ENCODE measurements around the gene ANGPTL7. TPM values are rescaled to one million over a fixed set of nuclear protein-coding genes. Genes with fewer than 3 reads are reported as not detected.

Gene ANGPTL7, protein sequence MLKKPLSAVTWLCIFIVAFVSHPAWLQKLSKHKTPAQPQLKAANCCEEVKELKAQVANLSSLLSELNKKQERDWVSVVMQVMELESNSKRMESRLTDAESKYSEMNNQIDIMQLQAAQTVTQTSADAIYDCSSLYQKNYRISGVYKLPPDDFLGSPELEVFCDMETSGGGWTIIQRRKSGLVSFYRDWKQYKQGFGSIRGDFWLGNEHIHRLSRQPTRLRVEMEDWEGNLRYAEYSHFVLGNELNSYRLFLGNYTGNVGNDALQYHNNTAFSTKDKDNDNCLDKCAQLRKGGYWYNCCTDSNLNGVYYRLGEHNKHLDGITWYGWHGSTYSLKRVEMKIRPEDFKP
- total RNA-seq (2014; rRNA removed; shearing (Covaris generic); ENCODE audit: low replicate concordance): not detected in 2 replicates

DNA sequence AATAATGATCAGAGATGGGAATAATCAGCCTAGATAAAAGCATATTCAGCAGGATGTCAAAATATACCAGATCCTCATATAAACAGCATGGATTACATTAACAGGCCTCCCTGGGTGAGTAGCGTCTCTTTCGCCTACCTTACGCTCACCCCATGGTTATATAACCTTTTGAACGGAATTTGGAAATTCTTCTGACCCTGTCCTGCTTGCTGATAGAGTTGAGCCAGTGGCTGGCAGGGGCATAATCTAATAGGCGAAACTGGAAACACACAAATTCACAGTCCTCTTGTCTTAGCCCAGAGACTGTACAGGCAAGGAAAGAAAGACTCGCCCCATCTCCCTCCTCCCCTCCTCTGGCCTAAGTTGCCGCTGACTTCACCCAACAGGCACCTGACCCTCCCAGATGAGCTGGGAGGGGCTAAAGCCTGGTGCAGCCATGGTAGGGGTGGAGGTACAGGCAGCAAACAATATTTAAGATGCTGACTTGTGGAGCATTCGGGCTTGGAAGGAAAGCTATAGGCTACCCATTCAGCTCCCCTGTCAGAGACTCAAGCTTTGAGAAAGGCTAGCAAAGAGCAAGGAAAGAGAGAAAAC is at the start of gene ANGPTL7:
TSS of gene ANGPTL7 (plus strand) at position 498 of the 594 bp plus-strand sequence. CDS start 225 bp downstream, outside the sequence.
- no peak within 1 kb of the TSS for H3K27ac ChIP-seq (ENCODE audit: low read length)
- no peak within 1 kb of the TSS for H3K4me3 ChIP-seq (ENCODE audit: low read length)
- no peaks in the 10 kb centered on the region for H3K27me3 ChIP-seq (ENCODE audit: low read length)
- H3K4me1 ChIP-seq (ENCODE audit: low read length): no peaks in the 10 kb centered on the region
- H4K20me1 ChIP-seq (ENCODE audit: insufficient read depth, low read depth, low read length): no peaks in the 10 kb centered on the region
- H3K9ac ChIP-seq (ENCODE audit: low read length): no peak within 1 kb of the TSS
- H3K9me3 ChIP-seq (ENCODE audit: low read length): no peaks in the 10 kb centered on the region
- no peaks in the 10 kb centered on the region for H3K9me2 ChIP-seq (replicated peaks; ENCODE audit: insufficient read depth, low read length)
- no peak within 1 kb of the TSS for H3K4me2 ChIP-seq (ENCODE audit: low read depth, low read length, poor library complexity, severe bottlenecking)
- no peak within 1 kb of the TSS for H2AFZ ChIP-seq (ENCODE audit: low read length)
- H3K79me2 ChIP-seq (ENCODE audit: low read length): peaks cover 5% of the 10 kb centered on the region; the same call in 1 of the 2 replicates
- peaks cover 17% of the 10 kb centered on the region; the same call in 1 of the 2 replicates for H3K36me3 ChIP-seq (ENCODE audit: insufficient read depth, low read length)
- DNase-seq: no peak

GRCh38 chr1:11142618-11143391 is 46.4 kb upstream of the ANGPTL7 start:
- Histone ChIP-seq H3K36me3 (ENCODE audit: insufficient read depth, low read length) (peaks cover 30% of the 10 kb centered on the region; the same call in 1 of the 2 replicates), H3K4me1 (ENCODE audit: low read length) (no peaks in the 10 kb centered on the region), H3K9ac (ENCODE audit: low read length) (no peak overlapping the region), H4K20me1 (ENCODE audit: insufficient read depth, low read depth, low read length) (no peaks in the 10 kb centered on the region), H3K9me3 (ENCODE audit: low read length) (no peaks in the 10 kb centered on the region), H2AFZ (ENCODE audit: low read length) (no peak overlapping the region), H3K4me2 (ENCODE audit: low read depth, low read length, poor library complexity, severe bottlenecking) (no peak overlapping the region), H3K27ac (ENCODE audit: low read length) (no peak overlapping the region), H3K79me2 (ENCODE audit: low read length) (no peaks in the 10 kb centered on the region), H3K4me3 (ENCODE audit: low read length) (no peak overlapping the region), H3K27me3 (ENCODE audit: low read length) (no peaks in the 10 kb centered on the region), H3K9me2 (replicated peaks; ENCODE audit: insufficient read depth, low read length) (no peaks in the 10 kb centered on the region)
- no peak for DNase-seq

- DNase-seq: no peak
- no peak overlapping the region for H3K9ac ChIP-seq (ENCODE audit: low read length)
- no peak overlapping the region for H2AFZ ChIP-seq (ENCODE audit: low read length)
- no peak overlapping the region for H3K27ac ChIP-seq (ENCODE audit: low read length)
- no peak overlapping the region for H3K4me2 ChIP-seq (ENCODE audit: low read depth, low read length, poor library complexity, severe bottlenecking)
- no peaks in the 10 kb centered on the region for H3K4me1 ChIP-seq (ENCODE audit: low read length)
- no peak overlapping the region for H3K4me3 ChIP-seq (ENCODE audit: low read length)
- no peaks in the 10 kb centered on the region for H3K9me2 ChIP-seq (replicated peaks; ENCODE audit: insufficient read depth, low read length)
- no peaks in the 10 kb centered on the region for H4K20me1 ChIP-seq (ENCODE audit: insufficient read depth, low read depth, low read length)
- H3K27me3 ChIP-seq (ENCODE audit: low read length): no peaks in the 10 kb centered on the region
- H3K79me2 ChIP-seq (ENCODE audit: low read length): no peaks in the 10 kb centered on the region
- no peaks in the 10 kb centered on the region for H3K9me3 ChIP-seq (ENCODE audit: low read length)
- peaks cover 24% of the 10 kb centered on the region; the same call in 1 of the 2 replicates for H3K36me3 ChIP-seq (ENCODE audit: insufficient read depth, low read length)
These were observed 45.8 kb upstream of the ANGPTL7 start for GRCh38 chr1:11143401-11143800.

DNA sequence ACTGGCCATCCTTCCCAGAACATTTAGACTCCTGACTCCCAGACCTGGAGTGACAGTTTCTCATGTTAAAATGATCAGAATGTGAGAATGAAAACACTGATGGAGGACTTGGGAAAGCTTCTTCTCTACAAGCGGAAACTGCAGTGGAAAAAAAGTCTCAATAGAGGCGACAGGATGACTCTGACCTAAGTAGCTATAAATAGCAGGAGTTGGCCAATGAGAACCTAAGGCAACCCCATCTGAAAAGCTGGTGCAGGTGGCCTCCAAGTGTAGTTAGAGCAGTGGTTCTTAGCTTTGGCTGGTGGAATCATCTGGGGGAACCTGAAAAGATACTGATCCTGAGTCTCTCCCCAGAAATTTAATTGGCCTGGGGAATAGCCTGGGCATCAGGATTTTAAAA is 45.2 kb upstream of the ANGPTL7 start:
- H3K36me3 ChIP-seq (ENCODE audit: insufficient read depth, low read length): peaks cover 21% of the 10 kb centered on the region; the same call in 1 of the 2 replicates
- no peak for DNase-seq

DNA sequence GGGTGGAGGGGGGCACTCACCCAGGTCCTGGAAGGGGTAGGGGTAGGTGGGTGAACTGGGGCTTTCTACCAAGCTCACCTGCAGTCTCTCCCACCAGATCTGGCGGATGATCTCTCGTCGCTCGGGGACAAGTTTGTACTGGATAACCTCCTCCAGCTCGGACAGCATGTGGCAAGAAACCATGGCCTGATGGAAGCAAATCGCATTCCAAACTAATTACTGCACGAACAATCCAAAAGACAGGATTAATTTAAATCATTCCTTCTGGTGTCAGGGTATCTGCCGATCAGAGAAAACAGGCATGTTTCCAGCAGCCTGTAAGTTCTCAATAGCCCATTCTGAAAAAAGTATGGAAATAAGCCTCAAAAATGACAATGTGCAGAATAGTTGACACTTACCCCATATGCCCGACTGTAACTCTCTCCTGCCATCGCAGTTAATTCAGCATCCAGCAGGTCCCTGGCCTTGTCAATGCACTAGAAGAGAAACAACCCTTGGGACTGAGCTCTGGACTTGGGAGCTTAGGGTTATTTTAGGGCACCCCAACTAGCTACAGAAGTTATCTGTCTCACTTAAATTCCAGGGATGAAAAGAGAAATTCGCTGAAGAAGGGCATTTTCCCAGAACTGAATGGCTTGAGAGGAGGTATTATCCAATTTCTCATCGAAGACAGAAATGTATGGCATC is 44.4 kb upstream of the ANGPTL7 start:
- no peaks in the 10 kb centered on the region for H3K9me3 ChIP-seq (ENCODE audit: low read length)
- peaks cover 22% of the 10 kb centered on the region; the same call in 1 of the 2 replicates for H3K36me3 ChIP-seq (ENCODE audit: insufficient read depth, low read length)
- H3K79me2 ChIP-seq (ENCODE audit: low read length): no peaks in the 10 kb centered on the region

More for the DNA sequence above, 45.2 kb upstream of the ANGPTL7 start:
- Histone ChIP-seq H3K4me2 (ENCODE audit: low read depth, low read length, poor library complexity, severe bottlenecking) (no peak overlapping the region), H3K4me3 (ENCODE audit: low read length) (no peak overlapping the region), H3K27me3 (ENCODE audit: low read length) (no peaks in the 10 kb centered on the region), H2AFZ (ENCODE audit: low read length) (no peak overlapping the region), H3K9ac (ENCODE audit: low read length) (no peak overlapping the region), H3K27ac (ENCODE audit: low read length) (no peak overlapping the region), H4K20me1 (ENCODE audit: insufficient read depth, low read depth, low read length) (no peaks in the 10 kb centered on the region), H3K9me2 (replicated peaks; ENCODE audit: insufficient read depth, low read length) (no peaks in the 10 kb centered on the region), H3K9me3 (ENCODE audit: low read length) (no peaks in the 10 kb centered on the region), H3K4me1 (ENCODE audit: low read length) (no peaks in the 10 kb centered on the region), H3K79me2 (ENCODE audit: low read length) (no peaks in the 10 kb centered on the region)

GRCh38 chr1:11145741-11146140 is 43.4 kb upstream of the ANGPTL7 start:
- no peak for DNase-seq

More for the DNA sequence above, 44.4 kb upstream of the ANGPTL7 start:
- H3K4me3 ChIP-seq (ENCODE audit: low read length): no peak overlapping the region
- H3K4me1 ChIP-seq (ENCODE audit: low read length): no peaks in the 10 kb centered on the region
- H3K27me3 ChIP-seq (ENCODE audit: low read length): no peaks in the 10 kb centered on the region
- DNase-seq: no peak
- H4K20me1 ChIP-seq (ENCODE audit: insufficient read depth, low read depth, low read length): no peaks in the 10 kb centered on the region
- H3K9me2 ChIP-seq (replicated peaks; ENCODE audit: insufficient read depth, low read length): no peaks in the 10 kb centered on the region
- H3K9ac ChIP-seq (ENCODE audit: low read length): no peak overlapping the region
- H3K27ac ChIP-seq (ENCODE audit: low read length): no peak overlapping the region
- no peak overlapping the region for H2AFZ ChIP-seq (ENCODE audit: low read length)
- H3K4me2 ChIP-seq (ENCODE audit: low read depth, low read length, poor library complexity, severe bottlenecking): no peak overlapping the region

GRCh38 chr1:11147197-11147770 is 41.9 kb upstream of the ANGPTL7 start:
- H3K4me3 ChIP-seq (ENCODE audit: low read length): no peak overlapping the region
- H3K79me2 ChIP-seq (ENCODE audit: low read length): no peaks in the 10 kb centered on the region
- H3K9ac ChIP-seq (ENCODE audit: low read length): no peak overlapping the region
- no peak overlapping the region for H3K4me2 ChIP-seq (ENCODE audit: low read depth, low read length, poor library complexity, severe bottlenecking)
- H3K27ac ChIP-seq (ENCODE audit: low read length): no peak overlapping the region
- no peaks in the 10 kb centered on the region for H4K20me1 ChIP-seq (ENCODE audit: insufficient read depth, low read depth, low read length)
- H3K9me3 ChIP-seq (ENCODE audit: low read length): no peaks in the 10 kb centered on the region
- H2AFZ ChIP-seq (ENCODE audit: low read length): no peak overlapping the region
- H3K4me1 ChIP-seq (ENCODE audit: low read length): no peaks in the 10 kb centered on the region
- DNase-seq: no peak
- H3K9me2 ChIP-seq (replicated peaks; ENCODE audit: insufficient read depth, low read length): no peaks in the 10 kb centered on the region
- H3K27me3 ChIP-seq (ENCODE audit: low read length): no peaks in the 10 kb centered on the region
- peaks cover 24% of the 10 kb centered on the region; the same call in 1 of the 2 replicates for H3K36me3 ChIP-seq (ENCODE audit: insufficient read depth, low read length)

More at GRCh38 chr1:11145741-11146140, 43.4 kb upstream of the ANGPTL7 start:
- no peaks in the 10 kb centered on the region for H3K9me3 ChIP-seq (ENCODE audit: low read length)
- no peak overlapping the region for H3K4me3 ChIP-seq (ENCODE audit: low read length)
- H4K20me1 ChIP-seq (ENCODE audit: insufficient read depth, low read depth, low read length): no peaks in the 10 kb centered on the region
- peaks cover 24% of the 10 kb centered on the region; the same call in 1 of the 2 replicates for H3K36me3 ChIP-seq (ENCODE audit: insufficient read depth, low read length)
- no peak overlapping the region for H3K9ac ChIP-seq (ENCODE audit: low read length)
- no peak overlapping the region for H3K27ac ChIP-seq (ENCODE audit: low read length)
- H3K79me2 ChIP-seq (ENCODE audit: low read length): no peaks in the 10 kb centered on the region
- no peak overlapping the region for H2AFZ ChIP-seq (ENCODE audit: low read length)
- no peaks in the 10 kb centered on the region for H3K27me3 ChIP-seq (ENCODE audit: low read length)
- H3K4me1 ChIP-seq (ENCODE audit: low read length): no peaks in the 10 kb centered on the region
- no peak overlapping the region for H3K4me2 ChIP-seq (ENCODE audit: low read depth, low read length, poor library complexity, severe bottlenecking)
- H3K9me2 ChIP-seq (replicated peaks; ENCODE audit: insufficient read depth, low read length): no peaks in the 10 kb centered on the region

All from Karpas-422 (cell line).